Gastrocnemius medialis (tissue), 4 donors: ENCODE data around the gene PHKA1. TPM values are rescaled to one million over a fixed set of nuclear protein-coding genes. Genes with fewer than 3 reads are reported as not detected.
A peak's percentile ranks its signal among the peaks of the same experiment; 100 is the strongest.

Experiments
- ATAC-seq, 2 donors: fragments of 150-250 bp; one replicate each; pipeline ENCODE4 v1.9.1; 2016
- DNase-seq, 2 donors: peaks; one replicate each; pipeline ENCODE4 v3.0.0-alpha.2; 2019
- H3K27ac ChIP-seq, 4 donors: fragments of 200-600 bp; sonication (generic); 1 replicate in 1 of 4; 2 replicates in 3 of 4; pipeline ENCODE4 v1.5.1; 2016 to 2018; ENCODE audit warnings: mild to moderate bottlenecking in 2 of 4, moderate library complexity in 1 of 4
- H3K27me3 ChIP-seq, 3 donors: fragments of 200-600 bp; sonication (generic) in 2 of 3; 1 replicate in 1 of 3; 2 replicates in 2 of 3; pipeline versions ENCODE4 v1.5.1 to v1.6.0; 2016 to 2019; ENCODE audit warnings: mild to moderate bottlenecking in 1 of 3, moderate library complexity in 1 of 3
- H3K36me3 ChIP-seq, 2 donors: fragments of 200-600 bp; sonication (generic) in 1 of 2; one replicate each; pipeline ENCODE4 v1.5.1; 2017 to 2018
- H3K4me1 ChIP-seq, 2 donors: fragments of 200-600 bp; sonication (generic) in 1 of 2; one replicate each; pipeline ENCODE4 v1.5.1; 2016 to 2017; ENCODE audit warnings: mild to moderate bottlenecking in 2 of 2
- H3K4me3 ChIP-seq, 4 donors: fragments of 200-600 bp; sonication (generic) in 3 of 4; 1 replicate in 1 of 4; 2 replicates in 3 of 4; pipeline ENCODE4 v1.5.1; 2016 to 2019; ENCODE audit warnings: mild to moderate bottlenecking in 2 of 4
- H3K9me3 ChIP-seq, 3 donors: fragments of 200-600 bp; sonication (generic) in 2 of 3; 1 replicate in 1 of 3; 2 replicates in 2 of 3; pipeline ENCODE4 v1.5.1; 2016 to 2019
- CTCF ChIP-seq, 5 experiments: fragments of 450-650 bp in 3 of 5; fragments of 200-600 bp in 2 of 5; sonication (generic) in 2 of 5; IDR thresholded peaks in 4 of 5; conservative IDR thresholded peaks in 1 of 5; 1 replicate in 4 of 5; 2 replicates in 1 of 5; pipeline ENCODE4 v1.5.1; 2016 to 2019; ENCODE audit warnings: antibody characterized with exemption in 5 of 5, mild to moderate bottlenecking in 3 of 5, moderate library complexity in 3 of 5
- POLR2A ChIP-seq, 2 donors: fragments of 450-650 bp; IDR thresholded peaks; one replicate each; pipeline ENCODE4 v1.6.1; 2017; ENCODE audit warnings: antibody characterized with exemption in 2 of 2, mild to moderate bottlenecking in 2 of 2, moderate library complexity in 2 of 2
- in situ Hi-C, 4 donors: fragments of 200-750 bp; cut with MboI; loops; one replicate each; pipeline versions ENCODE4 v1.15.0 to v1.8.0; 2017; ENCODE audit warnings: low sequenced_read_pairs in 4 of 4
- intact Hi-C: fragments of 100-400 bp; cut with DNase I; formaldehyde crosslinking; loops from one replicate; pipeline ENCODE4 v1.15.1; 2023; ENCODE audit warnings: low total_unique reads
- total RNA-seq, 4 donors: library from RNA; depleted of rRNA; stranded (reverse); fragments of >200 nt; gene quantifications; one replicate each; pipeline versions ENCODE4 v1.1.0 to v1.2.3, GENCODE V29; 2016

PHKA1 gene
- total RNA-seq, 4 donors from 2014 or later: 33.5 to 176 (median 107) TPM

GRCh38 chrX:72576141-72576894 is 137.8 kb downstream of the PHKA1 start:
- Histone ChIP-seq H3K4me1 (no peaks in the 10 kb centered on the region), H3K27ac (peak overlapping the region in 3 of 4 donors; percentile 45 to 81 (median 52)), H3K27me3 (no peaks in the 10 kb centered on the region), H3K36me3 (peaks cover 0 to 10% of the 10 kb centered on the region in 2 donors), H3K4me3 (no peak overlapping the region), H3K9me3 (no peaks in the 10 kb centered on the region)
- DNase-seq (peak; percentile 6 to 46), ATAC-seq (peak; percentile 75 to 86)
- in situ Hi-C loops: no loop called here
- intact Hi-C loops: loop anchor here (5.0 kb wide), 1 partner anchor 141 kb away; no protein-coding TSS in a partner anchor
- TF ChIP-seq CTCF (IDR thresholded peaks at IDR 0.05 in 4 of 5, conservative IDR thresholded peaks at IDR 0.05 in 1 of 5) (no peak), POLR2A (IDR thresholded peaks at IDR 0.05) (no peak)

GRCh38 chrX:72573158-72573511 is 141.0 kb downstream of the PHKA1 start:
- Histone ChIP-seq H3K36me3 (no peaks in the 10 kb centered on the region), H3K4me1 (no peaks in the 10 kb centered on the region), H3K9me3 (no peaks in the 10 kb centered on the region), H3K4me3 (peak overlapping the region; percentile 49 to 71 (median 66)), H3K27ac (peak overlapping the region; percentile 73 to 84 (median 79)), H3K27me3 (no peaks in the 10 kb centered on the region)
- TF ChIP-seq CTCF (IDR thresholded peaks at IDR 0.05 in 4 of 5, conservative IDR thresholded peaks at IDR 0.05 in 1 of 5) (no peak), POLR2A (IDR thresholded peaks at IDR 0.05) (no peak)
- DNase-seq: no peak
- intact Hi-C loops (no loop called here), in situ Hi-C loops (no loop called here)
- ATAC-seq: no peak

GRCh38 chrX:72572248-72573157 is 141.6 kb downstream of the PHKA1 start, which contains the start of gene HDAC8:
HDAC8 (minus strand) TSS chrX:72572843; CDS start chrX:72572761, 82 bp downstream.
- H3K9me3 ChIP-seq: no peaks in the 10 kb centered on the region
- DNase-seq (peak; percentile 33 to 51), ATAC-seq (peak; percentile 67 to 77)
- intact Hi-C loops: no loop called here
- no peak for TF ChIP-seq POLR2A (IDR thresholded peaks at IDR 0.05)
- TF ChIP-seq CTCF (IDR thresholded peaks at IDR 0.05 in 4 of 5, conservative IDR thresholded peaks at IDR 0.05 in 1 of 5): no peak
- no peaks in the 10 kb centered on the region for H3K27me3 ChIP-seq
- H3K4me1 ChIP-seq: no peaks in the 10 kb centered on the region
- in situ Hi-C loops: no loop called here
- peak within 1 kb of the TSS; percentile 73 to 84 (median 79) for H3K27ac ChIP-seq
- peak within 1 kb of the TSS; percentile 49 to 71 (median 66) for H3K4me3 ChIP-seq
- peaks cover 0 to 5% of the 10 kb centered on the region in 2 donors for H3K36me3 ChIP-seq

GRCh38 chrX:72569786-72570185 is 144.3 kb downstream of the PHKA1 start:
- TF ChIP-seq POLR2A (IDR thresholded peaks at IDR 0.05): no peak
- TF ChIP-seq CTCF (IDR thresholded peaks at IDR 0.05 in 4 of 5, conservative IDR thresholded peaks at IDR 0.05 in 1 of 5): no peak
- no peaks in the 10 kb centered on the region for H3K27me3 ChIP-seq
- peaks cover 0 to 25% of the 10 kb centered on the region in 2 donors for H3K36me3 ChIP-seq
- intact Hi-C loops: no loop called here
- in situ Hi-C loops: no loop called here
- ATAC-seq (no peak), DNase-seq (no peak)
- H3K4me1 ChIP-seq: no peaks in the 10 kb centered on the region
- H3K4me3 ChIP-seq: no peak overlapping the region
- no peaks in the 10 kb centered on the region for H3K9me3 ChIP-seq
- H3K27ac ChIP-seq: peak overlapping the region in 1 of 4 donors; percentile 52
